GM12873 (cell line): ENCODE data around the gene TAF12.

Experiments used
- TF ChIP-seq, protein P1 (sequence below): IDR thresholded peaks from 2 replicates; pipeline ENCODE4 v1.5.1; 2012; ENCODE audit warnings: low read depth, mild to moderate bottlenecking, moderate library complexity, low read length, control low read depth; ENCODE audit not compliant: insufficient read depth; ENCODE audit errors: missing control alignments

TAF12 gene

DNA sequence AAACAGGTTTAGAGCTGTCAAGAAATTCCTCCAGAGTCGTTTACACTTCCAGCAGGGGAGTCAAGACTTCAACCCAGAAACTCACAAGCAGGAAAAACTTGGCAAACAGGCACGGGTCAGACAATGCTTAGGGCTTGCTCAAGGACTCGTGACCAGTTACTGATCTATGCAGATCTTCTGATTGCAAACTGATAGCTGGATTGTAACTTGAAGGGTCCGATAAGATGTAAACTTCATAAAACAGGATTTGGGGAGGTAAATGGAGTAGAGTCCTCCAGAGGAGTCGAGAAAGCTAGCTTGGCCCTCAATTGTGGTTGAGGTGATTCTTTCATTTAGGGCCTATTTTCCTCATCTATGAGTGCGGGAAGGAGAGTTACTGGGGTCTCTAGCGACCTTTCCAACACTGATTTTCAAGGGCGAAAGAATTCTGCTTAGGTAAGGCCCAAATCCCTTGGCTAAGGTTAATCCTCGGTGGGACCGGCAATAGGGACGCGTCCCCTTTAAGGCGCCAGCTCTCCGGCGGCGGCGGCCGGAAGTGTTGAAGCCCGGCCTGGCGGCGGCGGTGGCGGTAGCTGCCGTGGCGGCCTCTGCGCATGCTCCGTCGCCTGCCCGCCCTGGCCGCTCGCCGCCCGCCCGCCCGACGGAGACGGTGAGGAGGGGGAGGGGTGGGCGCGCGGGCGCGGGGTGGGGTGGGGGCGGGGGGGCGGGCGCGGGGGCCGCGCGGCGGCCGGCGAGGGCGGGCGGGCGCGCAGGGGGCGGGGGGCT lies 25.5 kb upstream of the TAF12 start, which contains the start of gene GMEB1:
GMEB1 (plus strand) TSS at position 594 of the 765 bp plus-strand sequence. CDS start 14,829 bp downstream, outside the sequence.
- TF ChIP-seq, protein P1, sequence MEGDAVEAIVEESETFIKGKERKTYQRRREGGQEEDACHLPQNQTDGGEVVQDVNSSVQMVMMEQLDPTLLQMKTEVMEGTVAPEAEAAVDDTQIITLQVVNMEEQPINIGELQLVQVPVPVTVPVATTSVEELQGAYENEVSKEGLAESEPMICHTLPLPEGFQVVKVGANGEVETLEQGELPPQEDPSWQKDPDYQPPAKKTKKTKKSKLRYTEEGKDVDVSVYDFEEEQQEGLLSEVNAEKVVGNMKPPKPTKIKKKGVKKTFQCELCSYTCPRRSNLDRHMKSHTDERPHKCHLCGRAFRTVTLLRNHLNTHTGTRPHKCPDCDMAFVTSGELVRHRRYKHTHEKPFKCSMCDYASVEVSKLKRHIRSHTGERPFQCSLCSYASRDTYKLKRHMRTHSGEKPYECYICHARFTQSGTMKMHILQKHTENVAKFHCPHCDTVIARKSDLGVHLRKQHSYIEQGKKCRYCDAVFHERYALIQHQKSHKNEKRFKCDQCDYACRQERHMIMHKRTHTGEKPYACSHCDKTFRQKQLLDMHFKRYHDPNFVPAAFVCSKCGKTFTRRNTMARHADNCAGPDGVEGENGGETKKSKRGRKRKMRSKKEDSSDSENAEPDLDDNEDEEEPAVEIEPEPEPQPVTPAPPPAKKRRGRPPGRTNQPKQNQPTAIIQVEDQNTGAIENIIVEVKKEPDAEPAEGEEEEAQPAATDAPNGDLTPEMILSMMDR = no peak

DNA sequence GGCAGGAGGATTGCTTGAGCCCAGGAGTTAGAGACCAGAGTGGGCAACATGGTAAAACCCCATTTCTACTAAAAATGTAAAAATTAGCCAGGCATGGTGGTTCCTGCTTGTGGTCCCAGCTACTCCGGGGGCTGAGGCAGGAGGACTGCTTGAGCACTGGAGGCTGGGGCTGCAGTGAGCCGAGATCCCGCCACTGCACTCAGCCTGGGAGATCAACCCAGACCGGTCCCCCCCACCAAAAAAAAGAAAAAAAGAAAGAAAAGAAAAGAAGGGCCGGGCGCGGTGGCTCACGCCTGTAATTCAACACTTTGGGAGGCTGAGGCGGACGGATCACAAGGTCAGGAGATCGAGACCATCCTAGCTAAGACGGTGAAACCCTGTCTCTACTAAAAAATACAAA lies 23.9 kb upstream of the TAF12 start:
- TF ChIP-seq, protein P1 = no peak

DNA sequence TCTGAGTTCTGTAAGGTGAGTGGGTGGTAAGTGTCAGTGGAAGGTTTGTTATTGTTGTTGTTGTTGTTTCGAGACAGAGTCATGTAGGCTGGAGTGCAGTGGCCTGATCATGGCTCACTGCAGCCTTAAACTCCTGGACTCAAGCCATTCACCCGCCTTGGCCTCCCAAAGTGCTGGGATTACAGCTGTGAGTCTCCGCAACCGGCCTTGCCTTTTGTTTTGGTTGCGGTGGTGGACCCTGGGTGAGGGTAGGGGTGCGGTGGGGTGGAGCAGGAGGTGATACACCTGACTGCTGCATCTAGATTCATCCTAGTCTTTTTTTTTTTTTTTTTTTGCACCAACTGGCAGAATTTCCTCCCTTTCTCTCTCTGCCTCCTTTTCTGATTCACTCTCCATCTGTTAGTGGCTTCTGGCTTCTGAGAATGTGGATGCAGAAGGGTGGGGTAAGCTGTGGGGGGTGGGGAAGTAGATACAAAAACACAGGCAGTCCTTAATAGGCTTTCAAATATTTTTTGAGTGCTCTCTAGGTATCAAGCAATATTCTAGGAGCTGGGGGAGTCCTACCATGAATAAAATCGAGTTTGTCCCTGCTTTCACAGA lies 21.1 kb upstream of the TAF12 start:
- TF ChIP-seq, protein P1 = no peak

DNA sequence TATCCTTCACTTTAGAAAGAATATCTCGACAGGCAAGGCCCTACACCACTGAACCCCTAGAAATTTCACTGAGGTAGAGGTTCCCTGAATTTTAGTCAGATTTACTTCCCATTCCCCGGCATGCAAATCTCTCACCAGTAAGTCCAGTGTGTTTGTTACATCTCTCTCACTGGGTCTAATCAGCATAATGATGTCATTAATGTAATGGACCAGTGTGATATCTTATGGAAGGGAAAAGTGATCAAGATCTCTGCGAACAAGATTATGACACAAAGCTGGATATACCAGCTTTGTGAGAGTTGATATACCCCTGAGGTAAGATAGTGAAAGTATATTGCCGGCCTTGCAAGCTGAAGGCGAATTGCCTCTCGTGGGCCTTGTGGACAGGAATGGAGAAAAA lies 13.5 kb upstream of the TAF12 start:
- TF ChIP-seq, protein P1 = no peak

DNA sequence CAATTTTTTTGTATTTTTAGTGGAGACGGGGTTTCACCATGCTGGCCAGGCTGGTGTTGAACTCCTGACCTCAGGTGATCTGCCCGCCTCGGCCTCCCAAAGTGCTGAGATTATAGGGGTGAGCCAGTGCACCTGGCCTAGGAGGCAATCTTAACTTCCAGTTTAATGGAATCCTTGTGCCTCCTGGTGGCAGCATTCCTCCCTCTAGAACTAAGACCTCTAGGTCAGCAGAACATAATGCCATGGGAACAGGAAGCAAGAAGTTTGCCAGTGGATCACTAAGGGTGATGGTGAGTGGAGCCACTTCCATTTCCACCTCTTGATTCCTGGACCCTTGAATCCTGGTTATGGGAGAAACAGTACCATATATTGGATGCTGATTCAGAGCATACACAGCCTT lies 11.0 kb upstream of the TAF12 start:
- TF ChIP-seq, protein P1 = peak; percentile 35

DNA sequence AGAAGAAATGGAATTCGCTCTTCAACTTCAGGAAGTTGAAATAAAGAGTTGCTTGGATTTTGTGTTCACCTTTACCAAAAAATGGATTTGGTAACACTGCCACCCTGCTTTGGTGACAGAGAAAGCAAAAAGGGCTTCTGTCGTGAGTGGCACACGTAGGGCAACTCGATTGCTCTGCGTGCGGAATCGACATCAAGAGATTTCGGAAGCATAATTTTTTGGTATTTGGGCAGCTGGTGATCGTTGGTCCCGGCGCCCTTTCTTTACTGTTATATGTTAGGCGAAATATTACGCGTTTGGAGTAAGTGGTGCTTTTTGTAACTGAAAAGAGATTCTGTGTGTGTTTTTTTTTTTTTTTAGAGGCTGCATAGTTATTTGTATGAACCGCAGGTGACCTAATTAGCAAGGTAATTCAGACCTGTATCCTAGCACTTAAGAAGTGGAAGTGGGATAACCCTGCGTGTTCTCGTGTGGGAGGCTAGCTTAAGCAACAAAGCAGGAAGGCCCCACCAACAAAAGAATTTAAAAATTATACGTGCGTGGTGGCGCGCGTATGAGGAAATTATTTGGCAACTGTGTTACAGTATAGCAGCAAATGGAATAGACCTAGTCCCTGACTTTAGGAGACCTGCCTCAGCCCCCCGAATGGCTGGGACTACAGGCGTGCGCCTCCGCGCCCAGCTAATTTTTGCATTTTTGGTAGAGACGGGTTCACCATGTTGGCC lies 5.8 kb upstream of the TAF12 start, which contains the start of gene RNU11:
RNU11 (plus strand) TSS at position 127 of the 725 bp plus-strand sequence.
- TF ChIP-seq, protein P1 = no peak

DNA sequence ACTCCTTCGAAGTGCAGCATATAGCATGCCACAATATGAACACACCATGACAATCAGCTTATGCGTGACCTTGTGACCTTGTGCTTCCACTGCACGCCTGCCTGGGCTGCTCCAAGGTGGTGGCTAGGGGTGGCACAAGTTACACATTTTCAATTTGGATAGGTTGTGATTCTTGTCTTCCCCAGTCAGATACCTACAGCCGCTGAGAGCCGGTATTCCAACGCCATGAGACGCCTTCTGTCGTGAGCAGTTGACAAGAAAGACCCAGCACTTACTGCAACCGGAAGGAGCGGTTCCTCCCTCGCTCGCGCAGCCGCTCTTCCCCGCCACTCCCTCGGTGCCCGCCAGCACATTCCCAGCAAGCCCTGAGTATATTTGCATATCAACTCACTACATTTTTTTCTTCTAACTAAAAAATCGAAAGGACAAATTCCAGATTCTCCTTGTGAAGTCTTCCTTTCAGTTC lies 5.2 kb upstream of the TAF12 start:
- TF ChIP-seq, protein P1 = no peak
